HEK293T (cell line): ENCODE results near the gene PCK1.
A peak's percentile ranks its signal among the peaks of the same experiment; 100 is the strongest.

ENCODE experiments used
- CTCF ChIA-PET: fragments of 350-600 bp; formaldehyde crosslinking; extraction: SDS; loops from one replicate; lab custom pipeline; 2021; ENCODE audit warnings: antibody characterized with exemption, inconsistent platforms; lab: Yijun Ruan, JAX
- POLR2A ChIA-PET: fragments of 350-600 bp; formaldehyde crosslinking; extraction: SDS; loops from one replicate; lab custom pipeline; 2020; ENCODE audit warnings: antibody characterized with exemption, inconsistent platforms; lab: Yijun Ruan, JAX
- DNase-seq: peaks from one replicate; pipeline ENCODE4 v3.0.0; 2012; ENCODE audit warnings: mixed read lengths; ENCODE audit errors: extremely low spot score
- ARNT ChIP-seq: fragments of 450-650 bp; IDR thresholded peaks from 2 replicates; pipeline ENCODE4 v1.6.1; 2017; ENCODE audit warnings: mild to moderate bottlenecking
- BHLHE40 ChIP-seq: fragments of 450-650 bp; IDR thresholded peaks from 2 replicates; pipeline ENCODE4 v1.6.1; 2016; ENCODE audit warnings: mild to moderate bottlenecking, moderate library complexity, borderline replicate concordance
- CTBP1 ChIP-seq: fragments of 450-650 bp; IDR thresholded peaks from 2 replicates; pipeline ENCODE4 v1.6.1; 2016; ENCODE audit warnings: borderline replicate concordance
- ELF4 ChIP-seq: fragments of 450-650 bp; IDR thresholded peaks from 2 replicates; pipeline ENCODE4 v1.6.1; 2017; ENCODE audit warnings: antibody characterized with exemption
- FOXA1 ChIP-seq: fragments of 450-650 bp; IDR thresholded peaks from 2 replicates; pipeline ENCODE4 v1.6.1; 2016; ENCODE audit warnings: mild to moderate bottlenecking
- FOXK2 ChIP-seq: fragments of 450-650 bp; IDR thresholded peaks from 2 replicates; pipeline ENCODE4 v1.6.1; 2016; ENCODE audit warnings: mild to moderate bottlenecking
- FOXM1 ChIP-seq: fragments of 450-650 bp; IDR thresholded peaks from 2 replicates; pipeline ENCODE4 v1.6.1; 2017; ENCODE audit warnings: mild to moderate bottlenecking, borderline replicate concordance
- HDGF ChIP-seq: fragments of 450-650 bp; IDR thresholded peaks from 2 replicates; pipeline ENCODE4 v1.6.1; 2017; ENCODE audit warnings: antibody characterized with exemption, borderline replicate concordance
- L3MBTL2 ChIP-seq: fragments of 450-650 bp; conservative IDR thresholded peaks from 2 replicates; pipeline ENCODE4 v1.6.1; 2016; ENCODE audit warnings: mild to moderate bottlenecking
- LEF1 ChIP-seq: fragments of 450-650 bp; IDR thresholded peaks from 2 replicates; pipeline ENCODE4 v1.6.1; 2017; ENCODE audit warnings: mild to moderate bottlenecking, borderline replicate concordance
- NFRKB ChIP-seq: fragments of 450-650 bp; IDR thresholded peaks from 2 replicates; pipeline ENCODE4 v1.6.1; 2016; ENCODE audit warnings: mild to moderate bottlenecking, moderate library complexity
- SP1 ChIP-seq: fragments of 450-650 bp; IDR thresholded peaks from 2 replicates; pipeline ENCODE4 v1.6.1; 2017
- SUZ12 ChIP-seq: fragments of 450-650 bp; IDR thresholded peaks from 2 replicates; pipeline ENCODE4 v1.6.1; 2016; ENCODE audit warnings: mild to moderate bottlenecking
- TARDBP ChIP-seq: fragments of 450-650 bp; IDR thresholded peaks from 2 replicates; pipeline ENCODE4 v1.6.1; 2016
- ZNF384 ChIP-seq: fragments of 450-650 bp; IDR thresholded peaks from 2 replicates; pipeline ENCODE4 v1.6.1; 2016
- TF ChIP-seq, protein P1 (sequence below): fragments of 450-650 bp; IDR thresholded peaks from 2 replicates; pipeline ENCODE4 v1.6.1; 2016

The PCK1 gene

DNA sequence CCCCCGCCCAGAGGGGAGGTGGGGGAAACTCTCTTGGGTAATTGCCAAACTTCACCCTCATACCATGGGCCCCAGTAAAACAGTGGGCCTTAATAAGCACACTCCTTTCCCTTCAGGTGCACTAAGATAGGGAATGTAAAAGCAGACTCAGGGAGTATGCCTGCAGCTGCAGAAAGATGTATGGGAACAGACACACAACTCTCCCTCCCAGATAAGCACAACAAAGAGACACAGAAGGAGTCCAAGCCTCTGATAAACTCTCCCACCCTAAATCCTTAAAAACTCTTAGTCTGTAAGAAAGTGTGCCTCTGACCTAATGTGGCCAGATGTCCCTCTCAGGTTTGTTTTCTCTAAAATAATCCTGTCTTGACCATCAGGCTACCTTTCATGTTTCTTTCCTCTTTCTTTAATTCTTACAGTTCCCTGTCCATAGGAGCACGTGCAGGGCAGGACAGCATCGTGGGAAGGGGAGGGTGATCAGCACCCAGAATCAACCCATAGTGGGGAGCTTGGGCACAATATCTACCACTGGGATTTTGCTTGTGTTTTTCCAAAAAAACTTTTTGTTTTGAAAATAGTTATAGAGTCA is 24.7 kb upstream of the PCK1 start:
- TF ChIP-seq BHLHE40 (no peak), CTBP1 (no peak), FOXM1 (no peak), FOXK2 (no peak), SP1 (no peak), L3MBTL2 (no peak), HDGF (no peak), ZNF384 (no peak), NFRKB (no peak), SUZ12 (no peak)
- TF ChIP-seq, protein P1, sequence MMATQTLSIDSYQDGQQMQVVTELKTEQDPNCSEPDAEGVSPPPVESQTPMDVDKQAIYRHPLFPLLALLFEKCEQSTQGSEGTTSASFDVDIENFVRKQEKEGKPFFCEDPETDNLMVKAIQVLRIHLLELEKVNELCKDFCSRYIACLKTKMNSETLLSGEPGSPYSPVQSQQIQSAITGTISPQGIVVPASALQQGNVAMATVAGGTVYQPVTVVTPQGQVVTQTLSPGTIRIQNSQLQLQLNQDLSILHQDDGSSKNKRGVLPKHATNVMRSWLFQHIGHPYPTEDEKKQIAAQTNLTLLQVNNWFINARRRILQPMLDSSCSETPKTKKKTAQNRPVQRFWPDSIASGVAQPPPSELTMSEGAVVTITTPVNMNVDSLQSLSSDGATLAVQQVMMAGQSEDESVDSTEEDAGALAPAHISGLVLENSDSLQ = no peak

GRCh38 chr20:57536771-57537724 is 23.9 kb upstream of the PCK1 start:
- DNase-seq = no peak
- ChIA-PET POLR2A (no interaction called here), CTCF (no interaction called here)
- TF ChIP-seq TARDBP (no peak), HDGF (no peak), LEF1 (no peak), FOXK2 (no peak), NFRKB (no peak), SUZ12 (no peak), ZNF384 (no peak), BHLHE40 (no peak), ELF4 (no peak), FOXA1 (no peak), FOXM1 (no peak), SP1 (no peak), ARNT (no peak), CTBP1 (no peak), L3MBTL2 (no peak)
- TF ChIP-seq, protein P1 = no peak

More for the DNA sequence above, 24.7 kb upstream of the PCK1 start:
- DNase-seq = no peak
- POLR2A ChIA-PET = no interaction called here
- CTCF ChIA-PET = no interaction called here

- POLR2A ChIA-PET = no interaction called here
- no peak for DNase-seq
- CTCF ChIA-PET = interaction anchor here (0.6 kb wide), 1 partner anchor 10 kb away, joined by 3 read pairs; no protein-coding TSS in a partner anchor
- no peak for TF ChIP-seq L3MBTL2
- no peak for TF ChIP-seq TARDBP
- TF ChIP-seq NFRKB = no peak
Observed at GRCh38 chr20:57537822-57538221, 23.1 kb upstream of the PCK1 start.

GRCh38 chr20:57539889-57540288 is 21.0 kb upstream of the PCK1 start:
- ChIA-PET CTCF (interaction anchor here (0.8 kb wide), 1 partner anchor 33 kb away, joined by 3 read pairs; no protein-coding TSS in a partner anchor), POLR2A (no interaction called here)
- no peak for TF ChIP-seq FOXM1
- TF ChIP-seq SP1 = no peak
- TF ChIP-seq, protein P1 = no peak
- TF ChIP-seq L3MBTL2 = peak; percentile 42; the same call in 1 of the 2 replicates
- TF ChIP-seq BHLHE40 = no peak
- DNase-seq = no peak

GRCh38 chr20:57540890-57541580 is 19.9 kb upstream of the PCK1 start:
- ChIA-PET CTCF (interaction anchor here (0.8 kb wide), 1 partner anchor 32 kb away, joined by 3 read pairs; no protein-coding TSS in a partner anchor), POLR2A (no interaction called here)
- TF ChIP-seq TARDBP (no peak), ELF4 (no peak), NFRKB (no peak), SP1 (no peak), FOXM1 (no peak), HDGF (no peak), FOXK2 (no peak)
- DNase-seq = no peak

- no peak for DNase-seq
- CTCF ChIA-PET = no interaction called here
- TF ChIP-seq FOXM1 = no peak
- TF ChIP-seq CTBP1 = no peak
- TF ChIP-seq BHLHE40 = no peak
- TF ChIP-seq SUZ12 = no peak
- no peak for TF ChIP-seq SP1
- TF ChIP-seq TARDBP = no peak
- no peak for TF ChIP-seq LEF1
- TF ChIP-seq, protein P1 = no peak
- no peak for TF ChIP-seq L3MBTL2
- TF ChIP-seq HDGF = no peak
- no peak for TF ChIP-seq ARNT
- no peak for TF ChIP-seq ZNF384
- TF ChIP-seq NFRKB = no peak
- no peak for TF ChIP-seq FOXA1
- POLR2A ChIA-PET = interaction anchor here (1.4 kb wide), 1 partner anchor 12 kb away, joined by 3 read pairs; no protein-coding TSS in a partner anchor
Observed at GRCh38 chr20:57543754-57544153, 17.2 kb upstream of the PCK1 start.
